WTC11 (cell line): ENCODE data around the gene EML6.

Experiments used
- TF ChIP-seq, protein P1 (sequence below): fragments of 250-450 bp; sonication (Bioruptor Pico); IDR thresholded peaks from 2 replicates; pipeline ENCODE4 v1.9.0; 2021; ENCODE audit warnings: moderate library complexity, mild to moderate bottlenecking, inconsistent platforms, borderline replicate concordance
- TF ChIP-seq, protein P2 (sequence below): fragments of 200-600 bp; IDR thresholded peaks from 2 replicates; pipeline ENCODE4 v1.8.0; 2022; ENCODE audit warnings: antibody characterized with exemption

DNA sequence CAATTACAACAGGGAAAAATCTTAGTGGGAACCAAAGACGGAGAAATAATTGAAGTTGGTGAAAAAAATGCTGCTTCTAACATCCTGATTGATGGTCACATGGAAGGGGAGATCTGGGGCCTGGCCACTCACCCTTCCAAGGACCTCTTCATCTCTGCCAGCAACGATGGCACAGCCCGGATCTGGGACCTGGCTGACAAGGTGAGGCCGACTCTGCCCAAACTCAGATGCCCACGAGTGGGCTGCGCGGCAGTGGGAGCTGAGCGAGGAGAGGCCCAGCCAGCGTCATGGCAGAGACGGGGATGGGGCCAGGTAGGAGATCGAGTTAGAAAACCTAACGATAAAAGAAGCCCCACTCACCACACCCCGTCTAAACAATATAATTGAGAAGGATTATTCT is 239.0 kb downstream of the EML6 start:
- TF ChIP-seq, protein P1, sequence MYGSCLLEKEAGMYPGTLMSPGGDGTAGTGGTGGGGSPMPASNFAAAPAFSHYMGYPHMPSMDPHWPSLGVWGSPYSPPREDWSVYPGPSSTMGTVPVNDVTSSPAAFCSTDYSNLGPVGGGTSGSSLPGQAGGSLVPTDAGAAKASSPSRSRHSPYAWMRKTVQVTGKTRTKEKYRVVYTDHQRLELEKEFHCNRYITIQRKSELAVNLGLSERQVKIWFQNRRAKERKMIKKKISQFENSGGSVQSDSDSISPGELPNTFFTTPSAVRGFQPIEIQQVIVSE (CRISPR knock-in tag) = no peak
- TF ChIP-seq, protein P2, sequence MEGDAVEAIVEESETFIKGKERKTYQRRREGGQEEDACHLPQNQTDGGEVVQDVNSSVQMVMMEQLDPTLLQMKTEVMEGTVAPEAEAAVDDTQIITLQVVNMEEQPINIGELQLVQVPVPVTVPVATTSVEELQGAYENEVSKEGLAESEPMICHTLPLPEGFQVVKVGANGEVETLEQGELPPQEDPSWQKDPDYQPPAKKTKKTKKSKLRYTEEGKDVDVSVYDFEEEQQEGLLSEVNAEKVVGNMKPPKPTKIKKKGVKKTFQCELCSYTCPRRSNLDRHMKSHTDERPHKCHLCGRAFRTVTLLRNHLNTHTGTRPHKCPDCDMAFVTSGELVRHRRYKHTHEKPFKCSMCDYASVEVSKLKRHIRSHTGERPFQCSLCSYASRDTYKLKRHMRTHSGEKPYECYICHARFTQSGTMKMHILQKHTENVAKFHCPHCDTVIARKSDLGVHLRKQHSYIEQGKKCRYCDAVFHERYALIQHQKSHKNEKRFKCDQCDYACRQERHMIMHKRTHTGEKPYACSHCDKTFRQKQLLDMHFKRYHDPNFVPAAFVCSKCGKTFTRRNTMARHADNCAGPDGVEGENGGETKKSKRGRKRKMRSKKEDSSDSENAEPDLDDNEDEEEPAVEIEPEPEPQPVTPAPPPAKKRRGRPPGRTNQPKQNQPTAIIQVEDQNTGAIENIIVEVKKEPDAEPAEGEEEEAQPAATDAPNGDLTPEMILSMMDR = no peak
